Panc1 (cell line): Measurements from ENCODE around the gene DNM1L. TPM values are rescaled to one million over a fixed set of nuclear protein-coding genes. Genes with fewer than 3 reads are reported as not detected.
A peak's percentile ranks its signal among the peaks of the same experiment; 100 is the strongest.

ENCODE experiments used
- ATAC-seq: fragments of 200-7000 bp; cut with Tn5 transposase; 2 replicates; pipeline ENCODE4 v1.9.1; 2020; ENCODE audit warnings: mild to moderate bottlenecking, moderate library complexity
- BruUV-seq: library from RNA; stranded (reverse); fragments of 400-500 nt; replicated peaks from 2 replicates; lab custom pipeline; 2021; lab: Mats Ljungman, UMichigan
- CTCF ChIA-PET: fragments of 300-600 bp; sonication (Branson Sonifier 250); formaldehyde crosslinking; loops from one replicate; lab custom pipeline; 2022; ENCODE audit warnings: antibody characterized with exemption; lab: Charles Lee
- POLR2A ChIA-PET: fragments of 300-600 bp; sonication (Branson Sonifier 250); formaldehyde crosslinking; loops from one replicate; lab custom pipeline; 2022; ENCODE audit warnings: antibody characterized with exemption; lab: Charles Lee
- DNase-seq: peaks from one replicate; pipeline ENCODE4 v3.0.0-alpha.2; 2010; ENCODE audit warnings: low read depth, low spot score
- H3K27ac ChIP-seq: 2 replicates; pipeline ENCODE4 v1.5.1; 2011; ENCODE audit warnings: mild to moderate bottlenecking, low read length, inconsistent platforms
- H3K27me3 ChIP-seq: fragments of 200-500 bp; sonication (Bioruptor generic); 2 replicates; pipeline ENCODE4 v1.6.0; 2014; ENCODE audit warnings: low read length, inconsistent platforms; ENCODE audit not compliant: control insufficient read depth, insufficient read depth
- H3K36me3 ChIP-seq: fragments of 200-500 bp; sonication (Bioruptor generic); 2 replicates; pipeline ENCODE4 v1.5.1; 2014; ENCODE audit warnings: inconsistent platforms, mild to moderate bottlenecking, low read length, moderate library complexity; ENCODE audit not compliant: control insufficient read depth, insufficient read depth
- H3K4me1 ChIP-seq: 2 replicates; pipeline ENCODE4 v1.5.1; 2011; ENCODE audit warnings: inconsistent platforms, mild to moderate bottlenecking, low read length, moderate library complexity; ENCODE audit not compliant: control insufficient read depth, insufficient read depth
- H3K4me3 ChIP-seq, 2 experiments: 2 replicates each; pipeline ENCODE4 v1.5.1; 2011 to 2012; ENCODE audit warnings: low read depth in 2 of 2, low read length in 2 of 2, mild to moderate bottlenecking in 2 of 2, inconsistent platforms in 1 of 2, moderate library complexity in 1 of 2
- H3K9me3 ChIP-seq: fragments of 200-500 bp; sonication (Bioruptor generic); 2 replicates; pipeline ENCODE4 v1.5.1; 2014; ENCODE audit warnings: low read depth, mild to moderate bottlenecking, inconsistent platforms, low read length, moderate library complexity; ENCODE audit not compliant: control insufficient read depth, insufficient read depth
- CTCF ChIP-seq: fragments of 450-650 bp; IDR thresholded peaks from 2 replicates; pipeline ENCODE4 v1.5.1; 2017; ENCODE audit warnings: mild to moderate bottlenecking
- POLR2AphosphoS5 ChIP-seq: IDR thresholded peaks from 2 replicates; pipeline ENCODE4 v1.6.1; 2012; ENCODE audit warnings: mild to moderate bottlenecking, low read depth, low read length, moderate library complexity
- REST ChIP-seq, 2 experiments: IDR thresholded peaks; 2 replicates each; pipeline ENCODE4 v1.6.1; 2011 to 2012; ENCODE audit warnings: low read depth in 2 of 2, control low read depth in 1 of 2, low read length in 1 of 2, mild to moderate bottlenecking in 1 of 2, moderate library complexity in 1 of 2; ENCODE audit not compliant: insufficient read depth in 1 of 2
- SIN3A ChIP-seq: IDR thresholded peaks from 2 replicates; pipeline ENCODE4 v1.6.1; 2012; ENCODE audit warnings: low read depth, mild to moderate bottlenecking, low read length, moderate library complexity, borderline replicate concordance; ENCODE audit not compliant: insufficient read depth
- TCF7L2 ChIP-seq: IDR thresholded peaks from 2 replicates; pipeline ENCODE4 v1.6.1; 2011; ENCODE audit warnings: mild to moderate bottlenecking, low read depth, low read length, inconsistent platforms
- in situ Hi-C: cut with HindIII; loops from 2 replicates; pipeline ENCODE4 v1.10.0; 2016; ENCODE audit warnings: low sequenced_read_pairs, low pct_unique_long_range_greater_than_20kb
- intact Hi-C: fragments of 100-400 bp; cut with micrococcal nuclease; formaldehyde crosslinking; loops from one replicate; pipeline ENCODE4 v1.10.0; 2022; ENCODE audit not compliant: unreplicated experiment
- total RNA-seq: library from RNA; stranded (reverse); gene quantifications from one replicate; pipeline ENCODE4 v1.2.1, GENCODE V29; 2021; ENCODE audit not compliant: unreplicated experiment

DNM1L gene
- total RNA-seq, 1 experiment from 2014 or later = 91.8 TPM

- peak overlapping the region; percentile 25 to 32 for H3K4me3 ChIP-seq
Measured at GRCh38 chr12:32666018-32666417, 13.1 kb upstream of the DNM1L start.

GRCh38 chr12:32669584-32669983, 9.5 kb upstream of the DNM1L start:
- in situ Hi-C loops = no loop called here
- TF ChIP-seq SIN3A (no peak), CTCF (no peak), REST (IDR thresholded peaks at IDR 0.05; ENCODE audit: insufficient read depth in 1 of 2, low read depth in 2 of 2, low read length in 1 of 2) (no peak), POLR2AphosphoS5 (no peak), TCF7L2 (no peak)
- POLR2A ChIA-PET = no interaction called here

More at GRCh38 chr12:32666018-32666417, 13.1 kb upstream of the DNM1L start:
- no TSS peak for BruUV-seq
- peaks cover 9% of the 10 kb centered on the region; the same call in 1 of the 2 replicates for H3K9me3 ChIP-seq
- ATAC-seq (0 out of 2 replicates have a peak, but pooled peaks have one; percentile 32), DNase-seq (no peak)
- in situ Hi-C loops (no loop called here), intact Hi-C loops (no loop called here)
- no peaks in the 10 kb centered on the region for H3K36me3 ChIP-seq
- no peak for TF ChIP-seq REST (IDR thresholded peaks at IDR 0.05; ENCODE audit: insufficient read depth in 1 of 2, low read depth in 2 of 2, low read length in 1 of 2)
- TF ChIP-seq TCF7L2 = no peak
- no peak for TF ChIP-seq SIN3A
- TF ChIP-seq CTCF = no peak
- TF ChIP-seq POLR2AphosphoS5 = no peak
- H3K27me3 ChIP-seq = no peaks in the 10 kb centered on the region
- POLR2A ChIA-PET = interaction anchor here (0.6 kb wide), 2 partner anchors 29 to 126 kb away, joined by 6 read pairs; no protein-coding TSS in a partner anchor
- CTCF ChIA-PET = interaction anchor here (0.7 kb wide), 1 partner anchor 304 kb away, joined by 4 read pairs; no protein-coding TSS in a partner anchor
- H3K27ac ChIP-seq = 0 out of 2 replicates have a peak overlapping the region, but pooled peaks have one; percentile 12
- no peaks in the 10 kb centered on the region for H3K4me1 ChIP-seq

More at GRCh38 chr12:32669584-32669983, 9.5 kb upstream of the DNM1L start:
- intact Hi-C loops = no loop called here
- DNase-seq (no peak), ATAC-seq (no peak)
- Histone ChIP-seq H3K27ac (no peak overlapping the region), H3K36me3 (no peaks in the 10 kb centered on the region), H3K9me3 (peaks cover 9% of the 10 kb centered on the region; the same call in 1 of the 2 replicates), H3K4me3 (no peak overlapping the region), H3K27me3 (no peaks in the 10 kb centered on the region), H3K4me1 (0 out of 2 replicates have a peak, but pooled peaks cover 4% of the 10 kb centered on the region)
- CTCF ChIA-PET = interaction anchor here (0.7 kb wide), 1 partner anchor 349 kb away, joined by 6 read pairs; no protein-coding TSS in a partner anchor
- BruUV-seq = no TSS peak
